Kidney capillary endothelial cell (primary cell): ENCODE data around the gene B3GNT3.

Experiments
- DNase-seq: peaks from one replicate; pipeline ENCODE4 v3.0.0-alpha.2; 2018; ENCODE audit warnings: low spot score

The B3GNT3 gene

GRCh38 chr19:17860993-17861360 lies 66.0 kb downstream of the B3GNT3 start:
- no peak for DNase-seq

- no peak for DNase-seq
Observed at GRCh38 chr19:17861542-17862402, 66.8 kb downstream of the B3GNT3 start.

- DNase-seq, result no peak
Observed at GRCh38 chr19:17862711-17863519, 68.0 kb downstream of the B3GNT3 start.
